Neuronal stem cell (in vitro differentiated cells): ENCODE measurements around the gene LZTS3.

Experiments used
- DNase-seq: peaks from one replicate; pipeline ENCODE4 v3.0.0-alpha.2; 2013; ENCODE audit warnings: low spot score
- H2AFZ ChIP-seq: one replicate; pipeline ENCODE4 v1.6.1; 2013; ENCODE audit warnings: mild to moderate bottlenecking, low read length, inconsistent platforms
- H2AK5ac ChIP-seq: 2 replicates; pipeline ENCODE4 v1.6.1; 2013; ENCODE audit warnings: low read depth, mild to moderate bottlenecking, inconsistent platforms, low read length, moderate library complexity, mixed read lengths
- H2BK120ac ChIP-seq: 2 replicates; pipeline ENCODE4 v1.6.1; 2013; ENCODE audit warnings: low read depth, mild to moderate bottlenecking, inconsistent platforms, low read length, moderate library complexity, mixed read lengths
- H2BK12ac ChIP-seq: one replicate; pipeline ENCODE4 v1.6.1; 2013; ENCODE audit warnings: low read length, inconsistent platforms
- H2BK15ac ChIP-seq: 2 replicates; pipeline ENCODE4 v1.6.1; 2013; ENCODE audit warnings: mild to moderate bottlenecking, low read length, inconsistent platforms, mixed read lengths
- H2BK5ac ChIP-seq: one replicate; pipeline ENCODE4 v1.6.1; 2013; ENCODE audit warnings: inconsistent platforms, mild to moderate bottlenecking, low read length, moderate library complexity
- H3K14ac ChIP-seq: one replicate; pipeline ENCODE4 v1.6.1; 2013; ENCODE audit warnings: low read length, inconsistent platforms
- H3K18ac ChIP-seq: 2 replicates; pipeline ENCODE4 v1.6.1; 2013; ENCODE audit warnings: low read length, inconsistent platforms
- H3K23ac ChIP-seq: 2 replicates; pipeline ENCODE4 v1.6.1; 2013; ENCODE audit warnings: low read depth, mild to moderate bottlenecking, mixed read lengths, low read length, inconsistent platforms; ENCODE audit not compliant: poor library complexity
- H3K27ac ChIP-seq: replicated peaks from 3 replicates; pipeline ENCODE4 v1.5.1; 2013; ENCODE audit warnings: low read length, inconsistent platforms
- H3K27me3 ChIP-seq, 3 experiments: 2 replicates each; pipeline ENCODE4 v1.6.1; 2013; ENCODE audit warnings: low read length in 3 of 3, mild to moderate bottlenecking in 2 of 3, inconsistent platforms in 1 of 3, low read depth in 1 of 3, mixed read lengths in 1 of 3, moderate library complexity in 1 of 3; ENCODE audit not compliant: control insufficient read depth in 3 of 3, insufficient read depth in 3 of 3
- H3K36me3 ChIP-seq, 2 donors: replicated peaks in 1 of 2; 2 replicates each; pipeline ENCODE4 v1.6.1; 2013; ENCODE audit warnings: low read length in 2 of 2; ENCODE audit not compliant: control insufficient read depth in 2 of 2, insufficient read depth in 2 of 2
- H3K4ac ChIP-seq: 2 replicates; pipeline ENCODE4 v1.6.1; 2013; ENCODE audit warnings: inconsistent platforms, mild to moderate bottlenecking, low read length, moderate library complexity
- H3K4me1 ChIP-seq, 2 donors: 1 replicate in 1 of 2; 2 replicates in 1 of 2; pipeline ENCODE4 v1.6.1; 2013; ENCODE audit warnings: low read length in 2 of 2, low read depth in 1 of 2; ENCODE audit not compliant: control insufficient read depth in 2 of 2, insufficient read depth in 1 of 2
- H3K4me2 ChIP-seq: one replicate; pipeline ENCODE4 v1.6.1; 2013; ENCODE audit warnings: mild to moderate bottlenecking, low read length, inconsistent platforms; ENCODE audit not compliant: insufficient read depth, poor library complexity, severe bottlenecking
- H3K4me3 ChIP-seq, 2 donors: 2 replicates each; pipeline ENCODE4 v1.5.1; 2013; ENCODE audit warnings: low read length in 2 of 2, mild to moderate bottlenecking in 2 of 2, inconsistent platforms in 1 of 2, moderate library complexity in 1 of 2
- H3K79me1 ChIP-seq: one replicate; pipeline ENCODE4 v1.6.1; 2013; ENCODE audit warnings: low read depth, mild to moderate bottlenecking, inconsistent platforms, low read length, moderate library complexity
- H3K9ac ChIP-seq: one replicate; pipeline ENCODE4 v1.6.1; 2013; ENCODE audit warnings: mild to moderate bottlenecking, low read depth, low read length, inconsistent platforms; ENCODE audit not compliant: poor library complexity
- H3K9me3 ChIP-seq, 2 donors: replicated peaks in 1 of 2; 2 replicates each; pipeline versions ENCODE3 to v1.6.1; 2013; ENCODE audit warnings: low read length in 2 of 2, mild to moderate bottlenecking in 2 of 2, inconsistent platforms in 1 of 2, low read depth in 1 of 2, mixed read lengths in 1 of 2, moderate library complexity in 1 of 2; ENCODE audit not compliant: control insufficient read depth in 2 of 2, insufficient read depth in 1 of 2
- H4K8ac ChIP-seq: one replicate; pipeline ENCODE4 v1.6.1; 2013; ENCODE audit warnings: low read depth, mild to moderate bottlenecking, inconsistent platforms, low read length, moderate library complexity
- H4K91ac ChIP-seq: one replicate; pipeline ENCODE4 v1.6.1; 2013; ENCODE audit warnings: low read length, low read depth, mild to moderate bottlenecking, inconsistent platforms; ENCODE audit not compliant: poor library complexity
- WGBS, 2 donors: extraction: QIAGEN DNeasy Blood & Tissue Kit; methylation state at CpG; one replicate each; pipeline ENCODE4 v1.1.7; 2013; ENCODE audit warnings: missing lambda C conversion rate in 2 of 2, mixed read lengths in 1 of 2; ENCODE audit not compliant: insufficient read length in 2 of 2, insufficient replicate concordance in 1 of 2; ENCODE audit errors: extremely low coverage in 2 of 2; 5-methylcytosine and 5-hydroxymethylcytosine counted together

The LZTS3 gene

GRCh38 chr20:3209257-3209945 lies 36.1 kb upstream of the LZTS3 start, which contains the start of gene ITPA:
TSS of gene ITPA (plus strand) at chr20:3209498. CDS start at chr20:3209552, 54 bp downstream.
- peak; percentile 46 for DNase-seq
- Histone ChIP-seq H3K4me1 (peaks cover 10 to 15% of the 10 kb centered on the region in 2 donors), H2AFZ (peak within 1 kb of the TSS; percentile 90), H2BK5ac (no peak within 1 kb of the TSS), H3K14ac (peak within 1 kb of the TSS; percentile 25), H3K9me3 (no peaks in the 10 kb centered on the region), H3K18ac (peak within 1 kb of the TSS; percentile 61), H3K4me3 (peak within 1 kb of the TSS; percentile 79 to 92), H3K4ac (no peak within 1 kb of the TSS), H3K9ac (peak within 1 kb of the TSS; percentile 87), H4K91ac (no peak within 1 kb of the TSS), H2BK12ac (no peak within 1 kb of the TSS), H2BK15ac (no peak within 1 kb of the TSS), H4K8ac (no peak within 1 kb of the TSS), H3K23ac (no peak within 1 kb of the TSS), H3K4me2 (peak within 1 kb of the TSS; percentile 94), H3K27me3 (no peaks in the 10 kb centered on the region), H3K36me3 (peaks cover 9 to 24% of the 10 kb centered on the region in 2 donors), H3K27ac (peak within 1 kb of the TSS; percentile 59), H3K79me1 (peaks cover 3% of the 10 kb centered on the region), H2BK120ac (no peak within 1 kb of the TSS), H2AK5ac (peak within 1 kb of the TSS; percentile 67)
- no CpG with 5 or more reads among the region's 48 CpGs for WGBS, 2 donors

- no CpG with 5 or more reads among the region's 10 CpGs for WGBS, 2 donors
- no peak for DNase-seq
- H3K9ac ChIP-seq = peak overlapping the region; percentile 85
Observed at GRCh38 chr20:3208786-3209256, 35.5 kb upstream of the LZTS3 start.

GRCh38 chr20:3204124-3204794 lies 30.9 kb upstream of the LZTS3 start, which contains the start of gene DDRGK1:
TSS of gene DDRGK1 (minus strand) at chr20:3204682. CDS start at chr20:3204627, 55 bp downstream.
- H3K23ac ChIP-seq = peak within 1 kb of the TSS; percentile 95
- H3K79me1 ChIP-seq = peaks cover 24% of the 10 kb centered on the region
- H3K4me3 ChIP-seq = peak within 1 kb of the TSS; percentile 82 to 85
- H3K27ac ChIP-seq = peak within 1 kb of the TSS; percentile 93
- peak within 1 kb of the TSS; percentile 94 for H2AK5ac ChIP-seq
- no peak within 1 kb of the TSS for H2BK15ac ChIP-seq
- H4K8ac ChIP-seq = peak within 1 kb of the TSS; percentile 43
- peaks cover 7 to 9% of the 10 kb centered on the region in 2 donors for H3K4me1 ChIP-seq
- peak within 1 kb of the TSS; percentile 82 for H3K14ac ChIP-seq
- H3K18ac ChIP-seq = peak within 1 kb of the TSS; percentile 100
- peak within 1 kb of the TSS; percentile 84 for H2BK12ac ChIP-seq
- no CpG with 5 or more reads among the region's 48 CpGs for WGBS, 2 donors
- no peaks in the 10 kb centered on the region for H3K27me3 ChIP-seq
- H3K4me2 ChIP-seq = peak within 1 kb of the TSS; percentile 91
- H2AFZ ChIP-seq = peak within 1 kb of the TSS; percentile 99
- H3K9me3 ChIP-seq = peaks cover 0 to 2% of the 10 kb centered on the region in 2 donors
- no peak within 1 kb of the TSS for H2BK120ac ChIP-seq
- H3K4ac ChIP-seq = peak within 1 kb of the TSS; percentile 97
- peak; percentile 82 for DNase-seq
- H3K9ac ChIP-seq = peak within 1 kb of the TSS; percentile 97
- peak within 1 kb of the TSS; percentile 82 for H2BK5ac ChIP-seq
- H4K91ac ChIP-seq = no peak within 1 kb of the TSS
- H3K36me3 ChIP-seq = peaks cover 19 to 33% of the 10 kb centered on the region in 2 donors

More at GRCh38 chr20:3208786-3209256, 35.5 kb upstream of the LZTS3 start:
- Histone ChIP-seq H4K91ac (no peak overlapping the region), H3K4me1 (peaks cover 10 to 15% of the 10 kb centered on the region in 2 donors), H3K18ac (peak overlapping the region; percentile 61), H2BK120ac (no peak overlapping the region), H3K4me2 (peak overlapping the region; percentile 94), H3K14ac (no peak overlapping the region), H3K4me3 (peak overlapping the region; percentile 79 to 92), H3K23ac (no peak overlapping the region), H2AK5ac (no peak overlapping the region), H3K27me3 (no peaks in the 10 kb centered on the region), H2BK12ac (no peak overlapping the region), H2BK15ac (no peak overlapping the region), H2BK5ac (no peak overlapping the region), H3K4ac (no peak overlapping the region), H3K9me3 (no peaks in the 10 kb centered on the region), H3K36me3 (peaks cover 7 to 19% of the 10 kb centered on the region in 2 donors), H4K8ac (no peak overlapping the region), H3K27ac (peak overlapping the region; percentile 59), H3K79me1 (peaks cover 6% of the 10 kb centered on the region), H2AFZ (peak overlapping the region; percentile 90)
